HG03139 (cell line): ENCODE data around the gene FBXW2.

ENCODE experiments used
- ATAC-seq: cut with Tn5 transposase; IDR thresholded peaks from one replicate; pipeline ENCODE4 v1.9.1; 2021; ENCODE audit not compliant: unreplicated experiment

FBXW2 gene

GRCh38 chr9:120780367-120780766 is 12.8 kb downstream of the FBXW2 start:
- ATAC-seq, result no peak

- ATAC-seq, result no peak
Observed at GRCh38 chr9:120779227-120779626, 14.0 kb downstream of the FBXW2 start.

GRCh38 chr9:120778758-120779157 is 14.5 kb downstream of the FBXW2 start:
- ATAC-seq, result no peak

- ATAC-seq, result no peak
Observed at GRCh38 chr9:120777229-120777628, 16.0 kb downstream of the FBXW2 start.

- ATAC-seq, result no peak
Observed at GRCh38 chr9:120776788-120777187, 16.4 kb downstream of the FBXW2 start.

- no peak for ATAC-seq
Observed at GRCh38 chr9:120775859-120776258, 17.4 kb downstream of the FBXW2 start.

- no peak for ATAC-seq
Observed at GRCh38 chr9:120774719-120775118, 18.5 kb downstream of the FBXW2 start.

GRCh38 chr9:120773256-120773655 is 20.0 kb downstream of the FBXW2 start:
- ATAC-seq, result no peak

- ATAC-seq, result no peak
Observed at GRCh38 chr9:120770931-120771330, 22.3 kb downstream of the FBXW2 start.

- ATAC-seq, result no peak
Observed at GRCh38 chr9:120768886-120769285, 24.3 kb downstream of the FBXW2 start.

GRCh38 chr9:120768247-120768646 is 25.0 kb downstream of the FBXW2 start:
- ATAC-seq, result no peak

GRCh38 chr9:120767451-120767850 is 25.8 kb downstream of the FBXW2 start:
- no peak for ATAC-seq

GRCh38 chr9:120765910-120766425 is 27.2 kb downstream of the FBXW2 start:
- no peak for ATAC-seq

- no peak for ATAC-seq
Observed at GRCh38 chr9:120764476-120764875, 28.7 kb downstream of the FBXW2 start.

- no peak for ATAC-seq
Observed at GRCh38 chr9:120761006-120761405, 32.2 kb downstream of the FBXW2 start.

- no peak for ATAC-seq
Observed at GRCh38 chr9:120759755-120760400, 33.3 kb downstream of the FBXW2 start.

- no peak for ATAC-seq
Observed at GRCh38 chr9:120758544-120758943, 34.7 kb downstream of the FBXW2 start.

- ATAC-seq, result no peak
Observed at GRCh38 chr9:120757026-120757913, 35.9 kb downstream of the FBXW2 start.

- ATAC-seq, result no peak
Observed at GRCh38 chr9:120756531-120756930, 36.7 kb downstream of the FBXW2 start.

GRCh38 chr9:120755810-120756434 is 37.3 kb downstream of the FBXW2 start:
- no peak for ATAC-seq

- ATAC-seq, result peak; percentile 66
Observed at GRCh38 chr9:120755044-120755443, 38.2 kb downstream of the FBXW2 start.

GRCh38 chr9:120750421-120750820 is 42.8 kb downstream of the FBXW2 start:
- ATAC-seq, result no peak
